Hepatic stellate cell (primary cell): ENCODE data around the gene SGPL1.
A peak's percentile ranks its signal among the peaks of the same experiment; 100 is the strongest.
"Not testable (repeated sequence)": the region's sequence is repeated elsewhere in the genome, so short reads cannot be mapped to it uniquely, and the experiment has no call there.

ENCODE experiments used
- DNase-seq: peaks from one replicate; pipeline ENCODE4 v3.0.0; 2011; ENCODE audit warnings: low spot score

The SGPL1 gene

GRCh38 chr10:70843776-70844489 is 28.2 kb downstream of the SGPL1 start:
- DNase-seq = no peak

GRCh38 chr10:70845256-70845655 is 29.5 kb downstream of the SGPL1 start:
- no peak for DNase-seq

GRCh38 chr10:70845816-70846215 is 30.1 kb downstream of the SGPL1 start:
- no peak for DNase-seq

- DNase-seq = no peak
Observed at GRCh38 chr10:70846795-70847194, 31.0 kb downstream of the SGPL1 start.

- no peak for DNase-seq
Observed at GRCh38 chr10:70847659-70848360, 32.1 kb downstream of the SGPL1 start.

GRCh38 chr10:70849582-70850016 is 33.9 kb downstream of the SGPL1 start:
- peak; percentile 59 for DNase-seq

GRCh38 chr10:70850097-70850496 is 34.3 kb downstream of the SGPL1 start:
- no peak for DNase-seq

- no peak for DNase-seq
Observed at GRCh38 chr10:70851597-70852475, 36.1 kb downstream of the SGPL1 start.

GRCh38 chr10:70853038-70853437 is 37.3 kb downstream of the SGPL1 start:
- DNase-seq = no peak

GRCh38 chr10:70853457-70853856 is 37.7 kb downstream of the SGPL1 start:
- no peak for DNase-seq

GRCh38 chr10:70856454-70856853 is 40.7 kb downstream of the SGPL1 start:
- DNase-seq = no peak

GRCh38 chr10:70858759-70859158 is 43.0 kb downstream of the SGPL1 start:
- DNase-seq = no peak

- DNase-seq = not testable (repeated sequence)
Observed at GRCh38 chr10:70861495-70862197, 45.9 kb downstream of the SGPL1 start.

- no peak for DNase-seq
Observed at GRCh38 chr10:70863470-70864160, 47.9 kb downstream of the SGPL1 start.

- no peak for DNase-seq
Observed at GRCh38 chr10:70864935-70865334, 49.2 kb downstream of the SGPL1 start.

GRCh38 chr10:70866424-70866823 is 50.7 kb downstream of the SGPL1 start:
- DNase-seq = no peak

GRCh38 chr10:70872291-70872690 is 56.5 kb downstream of the SGPL1 start:
- DNase-seq = no peak

- DNase-seq = no peak
Observed at GRCh38 chr10:70874061-70874460, 58.3 kb downstream of the SGPL1 start.

GRCh38 chr10:70879207-70879606 is 63.5 kb downstream of the SGPL1 start:
- DNase-seq = no peak

- peak; percentile 81 for DNase-seq
Observed at GRCh38 chr10:70880077-70880534, 64.4 kb downstream of the SGPL1 start.

- DNase-seq = no peak
Observed at GRCh38 chr10:70884741-70885140, 69.0 kb downstream of the SGPL1 start.
